ENCODE results near the gene GRIK5. TPM values are rescaled to one million over a fixed set of nuclear protein-coding genes. Genes with fewer than 3 reads are reported as not detected.
"Not testable (repeated sequence)": the region's sequence is repeated elsewhere in the genome, so short reads cannot be mapped to it uniquely, and the experiment has no call there.

Gene GRIK5
- total RNA-seq, 2 experiments from 2014 or later = 0.73 to 1.3 TPM

- H3K36me3 ChIP-seq (ENCODE audit: insufficient read depth, low read length) = no peaks in the 10 kb centered on the region
- no peak overlapping the region for H3K4me2 ChIP-seq (ENCODE audit: low read length)
- no peaks in the 10 kb centered on the region for H4K20me1 ChIP-seq (ENCODE audit: insufficient read depth, low read length)
- ChIA-PET CTCF (ENCODE audit: unreplicated experiment) (no interaction called here), POLR2A (interaction anchor here (0.7 kb wide), 1 partner anchor 184 kb away, joined by 8 read pairs; no protein-coding TSS in a partner anchor)
- TF ChIP-seq EZH2phosphoT487 (IDR thresholded peaks at IDR 0.05; ENCODE audit: borderline replicate concordance, low read depth, low read length) = no peak
- no peak for TF ChIP-seq CTCF (conservative IDR thresholded peaks at IDR 0.05; ENCODE audit: low read length)
- no TSS peak for BruUV-seq (replicated peaks)
- H3K79me2 ChIP-seq (ENCODE audit: insufficient read depth, low read depth, low read length) = no peaks in the 10 kb centered on the region
- no peak overlapping the region for H3K4me3 ChIP-seq (ENCODE audit: low read depth, low read length, poor library complexity, severe bottlenecking)
- no peak overlapping the region for H2AFZ ChIP-seq (ENCODE audit: low read length)
- H3K9me3 ChIP-seq (ENCODE audit: low read length) = no peaks in the 10 kb centered on the region
- DNase-seq (ENCODE audit: low spot score) = no peak
- no peak overlapping the region for H3K27ac ChIP-seq (ENCODE audit: low read depth, low read length, poor library complexity, severe bottlenecking)
- no peaks in the 10 kb centered on the region for H3K9me2 ChIP-seq (ENCODE audit: insufficient read depth, low read length)
- no peaks in the 10 kb centered on the region for H3K4me1 ChIP-seq (ENCODE audit: insufficient read depth, low read length, poor library complexity, severe bottlenecking)
- intact Hi-C loops (cut with micrococcal nuclease; ENCODE audit: unreplicated experiment) = no loop called here
Observed at GRCh38 chr19:42018503-42019193, 51.4 kb downstream of the GRIK5 start.

GRCh38 chr19:42017040-42017439 lies 53.0 kb downstream of the GRIK5 start:
- Histone ChIP-seq H3K9me3 (ENCODE audit: low read length) (no peaks in the 10 kb centered on the region), H3K9me2 (ENCODE audit: insufficient read depth, low read length) (no peaks in the 10 kb centered on the region), H3K4me2 (ENCODE audit: low read length) (no peak overlapping the region), H2AFZ (ENCODE audit: low read length) (no peak overlapping the region), H3K27ac (ENCODE audit: low read depth, low read length, poor library complexity, severe bottlenecking) (no peak overlapping the region), H3K4me3 (ENCODE audit: low read depth, low read length, poor library complexity, severe bottlenecking) (no peak overlapping the region), H3K36me3 (ENCODE audit: insufficient read depth, low read length) (no peaks in the 10 kb centered on the region), H3K79me2 (ENCODE audit: insufficient read depth, low read depth, low read length) (no peaks in the 10 kb centered on the region), H4K20me1 (ENCODE audit: insufficient read depth, low read length) (no peaks in the 10 kb centered on the region), H3K4me1 (ENCODE audit: insufficient read depth, low read length, poor library complexity, severe bottlenecking) (no peaks in the 10 kb centered on the region)
- POLR2A ChIA-PET = interaction anchor here (0.8 kb wide), 1 partner anchor 10 kb away, joined by 3 read pairs; no protein-coding TSS in a partner anchor
- BruUV-seq (replicated peaks) = no TSS peak
- CTCF ChIA-PET (ENCODE audit: unreplicated experiment) = no interaction called here
- DNase-seq (ENCODE audit: low spot score) = no peak
- TF ChIP-seq CTCF (conservative IDR thresholded peaks at IDR 0.05; ENCODE audit: low read length) (no peak), EZH2phosphoT487 (IDR thresholded peaks at IDR 0.05; ENCODE audit: borderline replicate concordance, low read depth, low read length) (no peak)
- intact Hi-C loops (cut with micrococcal nuclease; ENCODE audit: unreplicated experiment) = no loop called here

GRCh38 chr19:42012747-42013146 lies 57.3 kb downstream of the GRIK5 start:
- intact Hi-C loops (cut with micrococcal nuclease; ENCODE audit: unreplicated experiment); H3K9me3 ChIP-seq (ENCODE audit: low read length); H3K9me2 ChIP-seq (ENCODE audit: insufficient read depth, low read length); H2AFZ ChIP-seq (ENCODE audit: low read length); H3K4me1 ChIP-seq (ENCODE audit: insufficient read depth, low read length, poor library complexity, severe bottlenecking); DNase-seq (ENCODE audit: low spot score); H3K27ac ChIP-seq (ENCODE audit: low read depth, low read length, poor library complexity, severe bottlenecking); BruUV-seq (replicated peaks); CTCF ChIA-PET (ENCODE audit: unreplicated experiment); H3K4me3 ChIP-seq (ENCODE audit: low read depth, low read length, poor library complexity, severe bottlenecking); H3K79me2 ChIP-seq (ENCODE audit: insufficient read depth, low read depth, low read length); H3K4me2 ChIP-seq (ENCODE audit: low read length); H4K20me1 ChIP-seq (ENCODE audit: insufficient read depth, low read length); H3K36me3 ChIP-seq (ENCODE audit: insufficient read depth, low read length): not testable (repeated sequence)
- POLR2A ChIA-PET = interaction anchor here (0.7 kb wide), 1 partner anchor 207 kb away, joined by 5 read pairs; no protein-coding TSS in a partner anchor

Data from OCI-LY7 (cell line).